GM18951 (cell line): Measurements from ENCODE around the gene GPRC5A.

Experiments
- POLR2A ChIP-seq: IDR thresholded peaks from 4 replicates; pipeline ENCODE4 v1.6.1; 2011; ENCODE audit warnings: mild to moderate bottlenecking; ENCODE audit not compliant: insufficient read length, insufficient read depth; ENCODE audit errors: extremely low read depth
- in situ Hi-C: fragments of 300-500 bp; cut with MboI; formaldehyde crosslinking; loops from one replicate; pipeline ENCODE4 v1.12.0; 2022; ENCODE audit warnings: low sequenced_read_pairs, mixed read lengths, inconsistent platforms; ENCODE audit not compliant: unreplicated experiment

Gene GPRC5A

DNA sequence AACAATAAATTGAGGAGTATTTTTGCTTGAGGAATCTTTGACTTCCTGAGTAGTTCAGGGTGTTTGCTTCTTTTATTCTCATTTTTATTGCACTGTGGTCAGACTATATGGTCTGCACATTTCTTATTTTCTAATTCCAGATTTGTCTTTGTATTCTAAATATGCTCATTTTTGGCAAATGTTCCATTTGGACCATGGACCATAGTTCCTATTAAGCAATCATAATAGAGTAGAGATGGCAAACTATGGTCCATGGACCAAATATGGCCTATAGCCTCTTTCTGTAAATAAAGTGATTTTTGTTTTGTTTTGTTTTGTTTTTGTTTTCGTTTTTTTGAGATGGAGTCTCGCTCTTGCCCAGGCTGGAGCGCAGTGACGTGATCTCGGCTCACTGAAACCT lies 2.1 kb downstream of the GPRC5A start:
- no peak for TF ChIP-seq POLR2A
- in situ Hi-C loops, result no loop called here

DNA sequence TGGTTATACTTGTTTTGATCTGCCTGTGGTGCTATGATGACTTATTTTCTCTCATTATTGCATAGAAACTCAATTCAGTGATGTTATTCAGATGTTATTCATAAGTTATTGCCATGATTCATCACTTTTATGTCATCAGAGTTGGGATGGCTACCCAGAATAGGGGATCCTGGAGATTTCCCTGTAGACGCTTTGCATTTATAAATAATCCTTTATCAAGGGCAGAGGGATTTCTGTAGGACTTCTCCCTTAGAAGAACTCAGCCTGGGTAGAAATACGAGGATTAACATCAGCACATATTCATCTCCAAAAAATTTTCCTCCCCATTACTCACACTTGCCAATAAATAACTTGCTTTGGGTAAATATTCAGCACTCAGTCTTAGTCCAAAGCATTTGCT lies 4.9 kb downstream of the GPRC5A start:
- TF ChIP-seq POLR2A, result no peak
- in situ Hi-C loops, result no loop called here

DNA sequence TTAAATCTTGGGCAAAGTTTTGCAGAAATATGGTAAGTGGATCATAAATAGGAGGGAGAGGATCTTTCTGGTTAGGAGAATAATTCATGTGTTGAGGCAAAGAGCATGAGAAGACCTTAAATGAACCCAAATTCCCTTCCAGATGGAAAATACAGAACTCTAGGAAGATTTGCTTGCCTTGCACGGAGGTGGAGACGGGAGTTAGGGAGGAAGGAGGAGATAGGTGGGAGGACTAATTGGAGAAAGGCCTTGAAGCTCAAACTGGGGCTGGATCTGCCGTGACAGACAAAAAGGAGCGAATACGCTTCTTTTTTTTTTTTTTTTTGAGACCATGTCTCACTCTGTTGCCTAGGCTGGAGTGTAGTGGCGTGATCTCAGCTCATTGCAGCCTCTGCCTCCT lies 5.9 kb downstream of the GPRC5A start:
- TF ChIP-seq POLR2A, result no peak
- in situ Hi-C loops, result no loop called here

DNA sequence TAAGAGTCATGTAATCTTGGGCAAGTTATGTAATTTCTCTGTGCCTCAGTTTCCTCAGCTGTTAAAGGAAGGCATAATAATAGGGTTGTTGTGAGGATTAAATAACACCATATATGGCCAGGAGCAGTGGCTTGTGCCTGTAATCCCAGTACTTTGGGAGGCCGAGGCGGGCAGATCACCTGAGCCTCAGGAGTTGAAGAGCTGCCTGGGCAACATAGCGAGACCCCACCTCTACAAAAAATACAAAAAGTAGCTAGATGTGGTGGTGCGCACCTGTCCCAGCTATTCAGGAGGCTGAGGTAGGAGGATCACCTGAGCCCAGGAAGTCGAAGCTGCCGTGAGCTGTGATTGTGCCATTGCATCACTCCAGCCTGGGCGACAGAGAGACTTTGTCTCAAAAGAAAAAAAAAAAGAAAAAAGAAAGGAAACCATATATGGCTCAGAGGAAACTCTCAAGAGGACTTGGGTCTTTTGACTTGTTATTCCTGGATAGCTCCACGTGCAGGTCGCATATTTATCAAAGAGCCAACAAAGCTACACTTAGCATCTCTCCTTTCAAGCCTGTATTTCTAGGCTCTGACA lies 6.9 kb downstream of the GPRC5A start:
- in situ Hi-C loops, result no loop called here
- no peak for TF ChIP-seq POLR2A

DNA sequence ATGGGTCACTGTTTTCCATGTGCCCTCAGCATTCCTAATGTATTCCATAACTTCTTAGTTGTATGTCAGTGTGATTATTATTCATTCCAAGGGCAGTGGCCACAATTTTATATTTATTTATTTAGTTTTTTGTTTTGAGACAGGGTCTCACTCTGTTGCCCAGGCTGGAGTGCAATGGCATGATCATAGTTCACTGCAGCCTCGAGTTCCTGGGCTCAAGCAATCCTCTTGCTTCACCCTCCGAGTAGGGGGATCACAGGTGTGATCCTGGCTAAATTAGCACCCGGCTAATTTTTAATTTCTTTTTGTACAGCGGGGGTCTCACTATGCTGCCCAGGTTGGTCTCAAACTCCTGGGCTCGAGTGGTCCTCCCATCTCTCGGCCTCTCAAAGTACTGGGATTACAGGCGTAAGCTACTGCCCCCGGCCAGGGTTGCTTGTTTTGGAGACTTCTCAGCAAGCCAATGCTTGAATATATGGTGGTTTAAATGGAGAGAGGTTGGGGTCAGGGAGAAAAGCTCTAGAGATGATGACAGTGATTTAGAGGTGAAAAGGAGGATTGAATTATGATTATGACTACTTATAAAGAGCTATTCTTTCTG lies 7.6 kb downstream of the GPRC5A start:
- in situ Hi-C loops, result no loop called here
- TF ChIP-seq POLR2A, result no peak

DNA sequence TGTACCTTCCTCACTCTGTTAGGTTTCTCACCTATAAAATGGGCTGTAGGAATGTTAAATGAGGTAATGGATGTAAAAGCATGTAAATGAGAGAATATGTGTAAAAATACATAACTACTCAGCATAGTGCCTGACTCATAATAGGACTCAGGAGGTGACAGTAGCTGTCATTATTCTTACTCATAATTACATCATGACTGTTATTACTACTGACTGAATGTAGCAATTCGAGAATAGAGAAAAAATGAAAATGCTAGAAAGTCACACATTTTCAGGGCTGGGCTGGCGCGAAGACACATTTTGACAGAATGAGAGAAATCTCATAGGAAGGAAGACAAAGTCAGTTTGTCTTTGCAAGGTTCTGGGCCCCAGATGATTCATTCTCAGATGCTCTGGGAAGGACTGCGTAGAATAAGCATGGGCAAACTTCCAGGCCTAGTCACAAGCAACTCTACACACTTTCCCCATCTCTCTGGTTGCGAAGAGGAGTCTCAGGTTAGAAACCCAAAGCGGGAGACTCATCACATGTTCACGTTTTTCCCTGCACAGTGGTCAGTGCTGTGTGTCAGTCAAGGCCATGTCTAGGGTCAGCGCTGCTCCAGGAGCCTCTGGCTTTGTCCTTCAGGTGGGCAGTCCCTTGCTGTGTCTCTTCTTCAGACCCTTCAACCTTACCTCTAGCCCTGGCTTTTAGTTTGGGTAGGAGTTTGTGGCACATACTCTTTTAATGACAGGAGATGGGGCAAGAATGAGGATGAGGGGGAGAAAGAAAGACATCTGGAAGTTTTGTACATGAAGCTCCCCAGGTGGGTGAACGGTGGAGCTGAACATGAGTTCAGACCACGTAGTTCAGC lies 8.4 kb downstream of the GPRC5A start:
- in situ Hi-C loops, result no loop called here
- no peak for TF ChIP-seq POLR2A

DNA sequence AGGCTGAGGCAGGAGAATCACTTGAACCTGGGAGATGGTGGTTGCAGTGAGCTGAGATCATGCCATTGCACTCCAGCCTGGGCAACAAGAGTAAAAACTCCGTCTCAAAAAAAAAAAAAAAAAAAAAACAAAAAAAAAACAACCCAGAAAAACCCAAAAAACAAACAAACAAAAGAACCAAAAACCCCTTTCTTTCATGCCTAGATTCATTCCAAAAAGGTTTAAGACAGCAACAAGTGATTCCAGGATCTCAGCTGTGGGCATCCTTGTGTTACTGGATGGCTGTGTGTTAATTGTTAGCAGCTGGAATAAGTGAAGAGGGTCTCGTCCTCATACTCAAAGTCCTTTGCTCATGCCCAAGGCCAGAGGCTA lies 9.4 kb downstream of the GPRC5A start:
- TF ChIP-seq POLR2A, result no peak
- in situ Hi-C loops, result no loop called here

DNA sequence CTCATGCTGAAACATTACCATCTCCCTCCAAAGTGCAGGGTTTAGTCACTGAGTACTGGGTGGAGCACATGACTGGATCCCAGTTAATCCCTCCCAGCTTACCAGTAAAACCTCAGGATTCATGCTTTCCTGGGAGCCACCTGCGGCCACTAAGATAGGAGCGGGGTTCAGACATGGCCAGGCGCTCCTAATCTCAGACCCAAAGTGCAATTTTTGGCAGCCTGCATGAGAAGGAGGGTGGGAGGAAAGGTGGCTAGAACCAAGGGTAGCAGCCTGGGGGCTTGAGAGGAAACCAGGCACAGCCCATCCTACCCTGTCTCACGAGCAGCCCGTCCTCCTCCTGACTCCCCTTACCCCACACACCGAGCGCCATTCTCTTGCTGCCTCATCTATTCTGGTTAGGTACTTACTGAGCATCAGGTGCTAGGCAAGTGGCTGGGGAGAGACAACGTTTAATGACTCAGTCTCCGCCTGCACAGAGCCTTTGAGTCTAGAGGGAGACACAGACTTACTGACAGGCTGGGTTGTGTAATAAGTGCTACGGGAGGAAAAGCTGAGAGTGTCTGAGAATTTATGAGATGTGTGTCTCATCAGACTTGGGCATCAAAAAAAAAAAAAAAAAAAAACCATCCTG lies 9.9 kb downstream of the GPRC5A start:
- in situ Hi-C loops, result no loop called here
- TF ChIP-seq POLR2A, result no peak

DNA sequence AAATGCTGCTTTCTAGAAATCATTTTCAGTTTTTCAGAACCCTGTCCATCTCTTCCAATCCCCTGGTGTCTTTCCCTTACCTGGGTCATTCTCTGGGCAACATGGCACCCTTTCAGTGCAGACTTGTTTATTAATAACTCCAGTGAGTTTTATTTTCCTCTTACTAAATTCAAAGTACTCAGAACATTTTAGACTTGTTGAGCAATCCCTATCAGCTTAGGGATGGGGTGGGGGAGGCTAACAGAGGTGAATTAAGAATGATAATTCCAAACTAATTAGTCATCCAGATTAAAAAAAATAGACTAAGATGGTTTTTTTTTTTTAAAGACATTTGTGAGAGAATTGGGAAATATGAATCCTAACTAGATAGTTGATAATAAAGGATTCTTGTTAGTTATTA lies 10.7 kb downstream of the GPRC5A start:
- no peak for TF ChIP-seq POLR2A
- in situ Hi-C loops, result no loop called here

DNA sequence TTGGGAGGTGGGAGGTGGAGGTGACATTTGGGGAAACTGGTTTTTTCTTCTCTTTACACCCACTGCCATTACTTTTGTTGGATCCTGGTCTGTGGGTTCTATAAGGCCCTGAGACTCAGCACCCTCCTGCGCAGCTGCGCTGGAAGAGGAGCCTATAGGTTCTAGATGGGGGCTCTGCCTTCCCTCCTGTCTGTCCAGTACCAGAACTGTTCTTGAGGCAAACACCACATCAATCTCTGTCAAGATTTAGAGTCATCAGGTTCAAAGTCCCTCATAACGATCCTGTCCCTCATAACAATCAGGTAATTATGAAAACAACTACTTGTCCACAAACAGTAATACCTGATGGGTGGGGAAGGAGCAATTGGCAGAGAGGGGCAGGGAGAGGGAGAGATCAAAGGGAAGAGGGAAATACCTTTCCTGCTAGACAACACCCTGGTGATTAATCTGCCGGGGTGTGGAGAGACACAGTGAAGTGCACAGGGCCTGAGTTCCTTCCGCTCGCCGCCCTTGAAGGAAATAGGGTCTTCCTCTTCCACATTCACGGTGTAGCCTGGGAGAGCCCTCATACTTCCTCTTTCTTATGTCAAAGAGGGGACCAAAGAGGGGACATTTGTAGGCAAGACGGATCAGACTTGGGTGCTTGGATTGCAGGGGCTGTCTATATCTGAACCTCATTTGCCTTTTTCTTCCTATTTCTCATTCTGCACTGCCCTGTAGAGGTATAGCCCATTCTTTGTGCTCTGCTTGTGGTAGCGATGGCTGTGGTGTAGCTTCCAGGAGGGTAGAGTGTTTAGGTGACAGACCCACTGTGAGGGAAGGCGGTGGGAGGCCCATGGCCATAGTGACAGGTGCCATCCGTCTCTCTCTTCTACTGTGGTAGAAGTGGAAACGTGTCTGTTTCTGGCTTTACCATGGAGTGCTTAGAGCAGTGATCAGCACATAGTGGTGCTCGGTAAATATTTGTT lies 12.6 kb downstream of the GPRC5A start:
- in situ Hi-C loops, result no loop called here
- TF ChIP-seq POLR2A, result no peak

DNA sequence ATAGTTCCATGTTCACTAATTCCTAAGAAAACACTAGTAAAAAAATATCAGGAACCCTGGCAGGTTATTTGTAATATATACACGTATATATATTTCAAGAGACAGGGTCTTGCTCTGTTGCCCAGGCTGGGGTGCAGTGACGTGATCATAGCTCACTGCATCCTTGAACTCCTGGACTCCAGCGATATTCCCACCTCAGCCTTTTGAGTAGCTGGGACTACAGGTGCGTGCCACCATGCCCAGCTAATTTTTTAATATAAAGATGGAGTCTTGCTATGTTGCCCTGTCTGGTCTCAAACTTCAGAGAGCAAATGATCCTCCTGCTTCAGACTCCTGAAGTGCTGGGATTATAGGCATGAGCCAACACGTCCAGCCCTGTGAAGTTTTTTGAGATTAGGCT lies 16.2 kb downstream of the GPRC5A start:
- in situ Hi-C loops, result no loop called here
- TF ChIP-seq POLR2A, result no peak

DNA sequence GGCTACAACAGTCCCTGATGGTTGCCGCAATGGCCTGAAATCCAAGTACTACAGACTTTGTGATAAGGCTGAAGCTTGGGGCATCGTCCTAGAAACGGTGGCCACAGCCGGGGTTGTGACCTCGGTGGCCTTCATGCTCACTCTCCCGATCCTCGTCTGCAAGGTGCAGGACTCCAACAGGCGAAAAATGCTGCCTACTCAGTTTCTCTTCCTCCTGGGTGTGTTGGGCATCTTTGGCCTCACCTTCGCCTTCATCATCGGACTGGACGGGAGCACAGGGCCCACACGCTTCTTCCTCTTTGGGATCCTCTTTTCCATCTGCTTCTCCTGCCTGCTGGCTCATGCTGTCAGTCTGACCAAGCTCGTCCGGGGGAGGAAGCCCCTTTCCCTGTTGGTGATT lies 16.9 kb downstream of the GPRC5A start:
- in situ Hi-C loops, result no loop called here
- no peak for TF ChIP-seq POLR2A

DNA sequence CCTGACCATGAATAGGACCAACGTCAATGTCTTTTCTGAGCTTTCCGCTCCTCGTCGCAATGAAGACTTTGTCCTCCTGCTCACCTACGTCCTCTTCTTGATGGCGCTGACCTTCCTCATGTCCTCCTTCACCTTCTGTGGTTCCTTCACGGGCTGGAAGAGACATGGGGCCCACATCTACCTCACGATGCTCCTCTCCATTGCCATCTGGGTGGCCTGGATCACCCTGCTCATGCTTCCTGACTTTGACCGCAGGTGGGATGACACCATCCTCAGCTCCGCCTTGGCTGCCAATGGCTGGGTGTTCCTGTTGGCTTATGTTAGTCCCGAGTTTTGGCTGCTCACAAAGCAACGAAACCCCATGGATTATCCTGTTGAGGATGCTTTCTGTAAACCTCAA lies 17.3 kb downstream of the GPRC5A start:
- no peak for TF ChIP-seq POLR2A
- in situ Hi-C loops, result no loop called here
